GM20431 (cell line): ENCODE data around the gene VDAC1.
"Not testable (repeated sequence)": the region's sequence is repeated elsewhere in the genome, so short reads cannot be mapped to it uniquely, and the experiment has no call there.

Experiments used
- in situ Hi-C: fragments of 300-500 bp; cut with MseI, MboI; formaldehyde crosslinking; loops from one replicate; pipeline ENCODE4 v1.15.0; 2020; ENCODE audit warnings: low sequenced_read_pairs; ENCODE audit not compliant: unreplicated experiment

The VDAC1 gene, protein sequence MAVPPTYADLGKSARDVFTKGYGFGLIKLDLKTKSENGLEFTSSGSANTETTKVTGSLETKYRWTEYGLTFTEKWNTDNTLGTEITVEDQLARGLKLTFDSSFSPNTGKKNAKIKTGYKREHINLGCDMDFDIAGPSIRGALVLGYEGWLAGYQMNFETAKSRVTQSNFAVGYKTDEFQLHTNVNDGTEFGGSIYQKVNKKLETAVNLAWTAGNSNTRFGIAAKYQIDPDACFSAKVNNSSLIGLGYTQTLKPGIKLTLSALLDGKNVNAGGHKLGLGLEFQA

DNA sequence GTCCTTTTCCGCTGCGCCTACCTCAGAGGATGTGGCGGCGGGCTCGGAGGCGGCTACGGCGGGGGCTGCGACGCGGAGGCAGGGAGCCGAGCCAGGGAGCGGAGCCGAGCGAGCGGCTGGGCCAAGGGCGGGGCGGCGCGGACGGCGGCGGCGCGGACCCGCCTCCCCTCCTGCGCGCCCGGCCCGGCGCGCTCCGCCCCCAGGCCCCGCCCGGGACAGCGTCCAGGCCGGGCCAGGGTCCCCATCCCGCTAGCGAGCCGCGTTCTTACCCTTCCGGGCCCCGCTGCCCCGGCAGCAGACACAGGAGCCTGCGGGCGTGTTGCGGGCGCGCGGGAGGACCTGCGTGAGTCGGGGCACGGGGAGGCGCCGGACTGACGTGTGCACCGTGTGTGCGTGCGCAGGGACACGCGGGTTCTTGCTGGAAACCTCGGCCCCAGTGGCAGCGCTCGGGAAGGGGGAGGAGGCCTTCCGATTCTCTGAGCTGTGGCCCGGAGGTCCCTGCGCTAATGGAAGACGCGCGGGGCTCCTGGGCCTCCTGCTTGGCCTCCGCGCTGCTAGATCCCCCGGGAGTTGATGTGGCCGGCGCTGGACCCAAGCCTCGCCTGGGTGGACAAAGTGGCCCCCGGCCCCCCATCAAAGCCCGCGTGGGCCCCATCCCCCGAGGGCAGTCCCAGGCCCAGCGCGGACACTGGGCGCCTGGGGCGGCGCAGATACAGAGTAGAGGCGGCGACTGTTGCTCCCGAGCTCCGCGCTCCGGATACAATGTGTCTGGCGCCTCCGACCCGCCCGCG is at the start of gene VDAC1:
TSS of gene VDAC1 (minus strand) at position 350 of the 791 bp plus-strand sequence. CDS start 11,963 bp downstream, outside the sequence.
- in situ Hi-C loops: no loop called here

DNA sequence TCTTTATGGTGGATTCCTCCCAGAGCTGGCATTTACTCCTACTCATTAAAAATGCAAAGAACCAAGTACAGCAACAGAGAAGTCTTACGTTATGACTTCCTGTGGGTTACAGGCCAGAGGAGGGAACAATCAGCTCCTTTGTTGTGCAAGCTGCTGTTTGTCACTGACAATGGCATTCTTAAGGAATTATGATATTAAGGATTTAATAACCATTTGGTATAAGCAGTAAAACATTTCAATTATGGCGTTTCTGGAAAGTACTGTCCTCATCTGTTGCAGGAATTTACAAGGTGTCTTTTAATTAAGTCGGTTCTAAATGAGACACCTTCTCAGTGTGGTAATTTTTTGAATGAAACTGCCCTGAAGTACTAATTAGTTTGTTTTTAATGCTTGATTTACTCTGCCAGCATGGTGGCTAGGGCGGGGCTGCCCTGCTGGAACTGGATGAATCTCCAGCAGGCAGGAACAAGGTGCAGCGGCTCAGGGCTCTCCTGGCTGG is 49.1 kb upstream of the VDAC1 start:
- in situ Hi-C loops: no loop called here

DNA sequence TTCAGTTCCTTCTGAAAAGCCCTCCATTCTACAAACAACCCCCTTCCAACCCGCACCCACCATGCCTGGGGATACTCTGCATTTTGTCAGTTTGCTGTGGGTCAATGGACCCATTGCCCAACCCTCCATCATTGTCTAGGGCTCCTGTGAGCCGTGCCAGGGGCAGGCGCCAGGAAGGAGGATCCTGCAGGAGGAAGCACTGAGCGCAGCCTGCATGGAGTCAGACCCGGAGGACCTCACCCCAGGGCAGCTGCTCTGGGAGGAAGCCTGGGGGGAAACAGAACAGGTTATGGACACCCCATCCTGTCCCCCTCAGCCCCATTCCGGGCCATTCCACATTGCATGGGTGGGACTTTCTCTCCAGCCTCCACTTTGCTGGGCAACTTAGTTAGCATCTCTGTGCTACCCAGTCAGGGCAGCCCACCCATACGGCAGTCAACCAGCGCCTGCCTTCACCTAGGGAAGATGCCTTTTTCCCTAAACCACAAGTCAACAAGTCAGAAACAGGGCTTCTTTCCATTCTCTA is 48.6 kb upstream of the VDAC1 start:
- in situ Hi-C loops: no loop called here

DNA sequence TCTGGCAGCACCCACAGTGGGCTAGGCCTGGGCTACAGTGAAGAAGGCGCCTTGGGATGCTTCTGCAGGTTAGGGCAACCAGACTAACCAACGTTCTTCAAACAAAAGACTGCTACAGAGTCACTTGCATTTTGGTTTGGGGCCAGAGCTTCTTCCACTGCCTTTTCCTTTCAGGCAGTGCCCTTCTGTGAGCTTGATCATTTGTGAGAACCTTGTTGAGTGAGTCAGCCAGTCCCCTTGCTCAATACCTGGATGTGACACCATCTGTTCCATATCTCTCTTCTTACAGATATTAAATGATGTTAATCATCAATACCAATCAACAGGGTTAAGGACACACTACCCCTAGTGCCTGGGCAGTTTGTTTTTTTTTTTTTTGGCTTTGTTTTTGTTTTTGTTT is 46.5 kb upstream of the VDAC1 start:
- in situ Hi-C loops: no loop called here

DNA sequence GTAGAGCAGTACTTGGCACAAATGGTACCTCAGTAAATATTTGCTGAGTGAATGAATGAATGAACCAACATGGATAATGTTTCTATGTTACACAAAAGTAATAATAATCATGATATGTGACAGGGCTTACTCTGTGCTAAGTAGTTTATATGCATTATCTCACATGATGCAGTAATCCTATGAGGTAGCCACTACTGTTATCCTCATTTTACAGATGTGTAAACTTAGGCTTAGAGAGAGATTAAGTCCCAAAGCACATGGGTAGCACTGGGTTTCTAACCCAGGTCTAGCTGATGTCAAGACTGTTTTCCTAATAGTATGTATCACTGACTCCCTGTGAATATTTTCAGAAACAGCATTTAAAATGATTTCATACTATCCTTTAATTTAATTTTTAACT is 44.1 kb upstream of the VDAC1 start:
- in situ Hi-C loops: loop anchor here (10.0 kb wide), 1 partner anchor 96 kb away; no protein-coding TSS in a partner anchor

DNA sequence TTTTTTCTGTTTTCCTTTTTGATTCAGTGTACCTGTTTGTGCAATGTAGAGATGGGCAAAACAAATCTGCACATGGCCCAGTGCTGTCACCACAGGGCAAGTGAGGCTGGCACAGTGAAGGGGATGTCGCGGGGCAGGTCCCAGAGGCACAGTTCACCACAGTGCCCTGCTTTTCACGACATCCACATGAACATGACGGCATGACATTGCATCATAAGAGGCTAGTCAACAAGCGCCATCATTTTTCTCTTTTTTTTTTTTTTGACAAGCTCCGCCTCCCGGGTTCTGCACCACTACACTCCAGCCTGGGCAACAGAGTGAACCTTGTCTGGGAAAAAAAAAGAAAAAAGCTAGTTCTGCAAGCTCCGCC is 42.9 kb upstream of the VDAC1 start:
- in situ Hi-C loops: loop anchor here (10.0 kb wide), 1 partner anchor 97 kb away; no protein-coding TSS in a partner anchor

DNA sequence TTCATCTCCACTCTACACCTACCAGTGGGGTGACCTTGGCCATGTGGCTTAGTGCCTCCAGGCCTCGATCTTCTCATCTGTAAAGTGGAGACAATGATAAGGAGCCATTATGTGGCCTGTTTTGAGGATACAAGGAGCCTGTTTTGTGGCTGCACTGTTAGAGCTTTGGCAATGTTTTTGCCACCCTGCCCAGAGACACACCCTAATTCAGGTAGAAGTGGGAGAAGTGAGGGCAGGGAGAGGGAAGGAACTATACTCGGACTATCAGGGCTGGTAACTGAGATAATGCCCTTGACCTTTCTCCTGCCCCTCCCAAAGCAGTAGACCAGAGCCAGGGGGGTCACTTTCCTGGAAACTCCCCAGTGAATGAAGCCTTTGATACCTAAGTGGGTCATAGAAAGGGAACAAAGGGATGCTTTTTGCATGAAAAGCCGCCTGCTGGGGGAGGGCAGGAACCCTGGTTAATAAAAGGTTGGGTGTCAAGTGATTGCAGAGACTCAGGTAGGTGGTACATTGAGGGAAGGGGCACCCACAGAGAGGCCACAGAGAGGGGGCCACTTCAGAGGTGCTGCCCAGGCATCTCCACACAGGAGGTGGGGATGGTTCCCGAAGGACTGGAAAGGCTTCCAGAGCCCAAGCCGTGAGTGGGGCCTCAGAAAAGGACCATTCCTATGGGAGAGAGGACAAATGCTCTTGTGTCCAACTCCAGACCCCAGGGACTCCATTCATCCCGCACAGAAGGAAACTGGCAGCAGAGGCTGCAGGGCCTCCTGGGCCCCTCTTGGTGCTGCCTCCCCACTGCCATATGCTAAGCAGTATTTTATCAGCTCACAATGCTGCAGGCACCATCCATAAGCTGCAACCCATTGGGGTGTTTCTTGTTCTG is 42.3 kb upstream of the VDAC1 start:
- in situ Hi-C loops: loop anchor here (10.0 kb wide), 1 partner anchor 98 kb away; no protein-coding TSS in a partner anchor

DNA sequence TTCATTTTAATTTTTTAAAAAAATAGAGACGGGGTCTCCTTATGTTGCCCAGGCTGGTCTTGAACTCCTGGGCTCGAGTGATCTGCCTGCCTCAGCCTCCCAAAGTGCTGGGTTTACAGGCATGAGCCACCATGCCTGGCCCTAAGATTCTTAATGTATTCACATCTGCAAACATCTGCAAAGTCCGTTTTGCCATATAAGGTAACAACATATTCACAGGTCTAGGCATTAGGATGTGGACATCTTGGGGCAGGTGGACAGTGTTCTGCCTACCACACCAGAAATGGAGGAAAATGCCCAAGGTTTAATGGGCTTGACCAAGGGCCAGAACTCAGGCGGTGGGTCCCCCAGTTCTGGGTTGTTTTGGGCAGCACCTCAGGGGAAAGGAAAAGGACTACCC is 41.6 kb upstream of the VDAC1 start:
- in situ Hi-C loops: loop anchor here (10.0 kb wide), 1 partner anchor 98 kb away; no protein-coding TSS in a partner anchor

DNA sequence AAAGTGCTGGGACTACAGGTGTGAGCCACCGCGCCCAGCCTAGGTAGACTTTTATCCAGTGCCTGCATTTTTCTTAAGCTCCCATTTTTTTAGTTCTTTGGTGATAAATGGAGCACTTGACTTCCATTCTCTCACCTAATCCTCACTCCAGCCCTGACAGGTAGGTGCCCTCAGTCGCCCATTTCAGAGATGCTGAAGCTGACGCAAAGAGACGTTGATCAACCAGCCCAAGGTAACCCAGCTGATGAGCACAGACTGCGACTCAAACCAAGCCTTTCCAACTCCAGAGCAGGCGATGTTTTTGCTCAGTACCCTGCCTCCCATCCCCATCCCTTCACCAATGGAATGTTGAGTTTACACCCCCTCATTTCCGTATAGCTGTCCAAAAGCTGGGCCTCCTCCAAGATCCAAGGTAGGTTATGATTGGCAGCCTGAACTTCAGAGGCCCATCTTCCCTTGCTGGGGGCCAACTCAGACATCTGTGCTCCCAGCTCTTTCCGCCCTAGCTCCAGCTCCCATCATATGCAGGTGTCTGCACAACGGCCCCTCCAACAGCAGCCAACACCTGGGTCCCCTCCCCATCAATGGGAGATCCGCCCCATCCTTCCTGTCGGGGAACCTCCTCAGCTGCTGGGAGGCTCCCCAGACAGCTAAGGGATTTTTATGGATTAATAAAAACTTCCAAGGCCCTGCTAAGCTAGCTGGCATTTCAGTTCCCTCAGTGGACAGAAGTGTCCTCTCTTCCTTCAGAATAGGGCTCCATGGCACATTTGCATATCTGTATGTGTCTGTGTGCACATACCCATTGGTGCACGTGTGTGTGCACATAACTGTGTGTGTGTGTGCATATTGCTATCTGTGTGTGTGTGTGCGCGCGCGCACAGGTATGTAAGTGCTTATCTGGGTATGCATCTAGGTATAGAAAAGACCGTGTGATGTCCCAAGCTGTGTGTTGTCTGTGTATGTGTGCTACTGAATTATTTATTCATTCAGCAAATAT is 39.3 kb upstream of the VDAC1 start:
- in situ Hi-C loops: loop anchor here (10.0 kb wide), 1 partner anchor 101 kb away; no protein-coding TSS in a partner anchor

DNA sequence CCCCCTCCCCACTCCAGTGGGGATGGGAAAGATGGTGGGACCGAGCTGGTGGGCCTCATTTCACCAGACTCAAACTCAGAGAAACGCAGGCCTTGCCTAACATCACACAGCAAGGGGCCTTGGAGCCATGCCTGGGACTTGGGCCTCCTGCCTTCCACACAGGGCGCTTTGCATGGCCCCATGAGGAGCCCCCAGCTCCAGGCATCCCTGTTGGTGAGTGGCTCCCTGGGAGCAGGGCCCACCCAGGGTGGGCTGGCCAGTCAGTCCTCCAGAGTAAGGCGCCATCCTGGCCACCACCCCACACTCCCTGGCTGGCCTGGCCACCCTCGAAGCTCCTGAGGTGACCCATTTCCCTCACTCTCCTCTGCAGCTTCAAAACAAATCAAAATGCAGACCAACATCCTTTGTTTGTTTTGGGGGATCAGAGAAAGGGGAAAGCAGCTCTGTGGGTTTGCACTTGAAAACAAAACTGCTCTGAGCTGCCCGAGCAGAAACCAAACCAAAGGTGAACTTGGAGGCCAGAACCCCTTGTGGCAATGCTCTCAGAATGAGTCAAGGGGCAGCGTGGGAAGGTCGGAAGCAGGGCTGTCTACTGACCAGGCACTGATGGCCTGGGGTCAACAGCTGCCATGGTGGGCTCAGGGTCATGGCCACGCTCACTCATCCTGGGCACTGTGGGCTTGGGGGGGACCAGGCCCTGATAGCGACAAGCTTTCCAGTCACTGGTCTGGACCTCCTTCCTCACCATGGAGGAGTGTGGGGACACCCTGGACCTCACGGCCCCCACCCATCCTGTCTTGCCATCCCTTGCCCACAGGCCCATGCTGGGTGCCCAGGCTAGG is 37.0 kb upstream of the VDAC1 start:
- in situ Hi-C loops: loop anchor here (10.0 kb wide), 1 partner anchor 103 kb away; no protein-coding TSS in a partner anchor

DNA sequence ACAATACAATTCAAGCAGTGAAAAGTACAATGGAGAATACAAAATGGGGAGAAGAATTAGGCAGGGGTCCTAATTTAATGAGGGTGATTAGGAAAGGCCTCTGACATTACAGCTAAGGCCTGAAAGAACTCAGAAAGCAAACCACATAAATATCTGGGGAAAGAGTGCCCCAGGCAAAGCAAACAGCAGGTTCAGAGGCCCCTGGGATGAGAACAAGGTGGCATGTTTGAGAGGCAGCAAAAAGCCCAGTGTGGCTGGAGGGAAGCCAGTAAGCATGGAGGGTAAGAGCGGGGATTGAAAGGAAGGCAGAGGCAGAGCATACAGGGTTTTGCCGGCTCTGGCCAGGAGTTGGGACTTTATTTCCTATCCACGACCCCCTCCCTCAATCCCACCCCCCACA is 33.4 kb upstream of the VDAC1 start:
- in situ Hi-C loops: no loop called here

DNA sequence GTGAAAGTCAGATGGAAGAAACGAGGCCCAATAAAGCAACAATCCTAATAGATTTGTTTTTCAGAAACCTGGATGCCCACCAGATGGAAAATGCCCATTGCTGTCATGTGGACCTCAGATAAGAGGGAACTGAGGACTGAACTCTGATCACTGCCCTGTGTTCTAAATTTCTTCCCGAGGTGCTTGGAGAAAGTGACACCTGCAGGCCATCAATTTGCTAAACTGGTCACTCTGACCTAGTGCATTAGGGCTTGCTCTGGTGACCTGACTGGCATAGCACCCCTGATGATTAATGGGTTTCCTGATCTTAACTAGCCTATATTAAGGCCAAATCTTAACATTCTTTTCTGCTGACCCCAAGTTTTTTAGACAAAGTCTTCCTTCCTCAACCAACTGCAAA is 32.4 kb upstream of the VDAC1 start:
- in situ Hi-C loops: no loop called here

DNA sequence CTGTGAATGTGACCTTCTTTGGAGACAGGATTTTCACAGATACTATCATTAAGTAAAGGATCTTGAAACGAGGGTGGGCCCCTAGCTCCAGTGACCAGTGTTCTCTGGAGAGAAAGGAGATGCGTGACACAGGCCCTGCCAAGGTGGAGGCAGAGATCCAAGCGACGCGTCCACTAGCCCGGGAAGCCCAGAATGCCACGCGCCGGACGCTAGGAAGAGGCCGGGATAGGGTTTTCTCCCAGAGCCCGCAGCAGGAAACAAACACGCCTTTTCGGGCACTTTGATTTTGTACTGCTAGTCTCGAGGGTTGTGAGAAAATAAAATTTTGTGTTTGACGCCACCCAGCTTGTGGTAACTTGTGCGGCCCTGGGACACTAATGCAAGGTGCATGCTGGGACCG is 29.6 kb upstream of the VDAC1 start:
- in situ Hi-C loops: no loop called here

DNA sequence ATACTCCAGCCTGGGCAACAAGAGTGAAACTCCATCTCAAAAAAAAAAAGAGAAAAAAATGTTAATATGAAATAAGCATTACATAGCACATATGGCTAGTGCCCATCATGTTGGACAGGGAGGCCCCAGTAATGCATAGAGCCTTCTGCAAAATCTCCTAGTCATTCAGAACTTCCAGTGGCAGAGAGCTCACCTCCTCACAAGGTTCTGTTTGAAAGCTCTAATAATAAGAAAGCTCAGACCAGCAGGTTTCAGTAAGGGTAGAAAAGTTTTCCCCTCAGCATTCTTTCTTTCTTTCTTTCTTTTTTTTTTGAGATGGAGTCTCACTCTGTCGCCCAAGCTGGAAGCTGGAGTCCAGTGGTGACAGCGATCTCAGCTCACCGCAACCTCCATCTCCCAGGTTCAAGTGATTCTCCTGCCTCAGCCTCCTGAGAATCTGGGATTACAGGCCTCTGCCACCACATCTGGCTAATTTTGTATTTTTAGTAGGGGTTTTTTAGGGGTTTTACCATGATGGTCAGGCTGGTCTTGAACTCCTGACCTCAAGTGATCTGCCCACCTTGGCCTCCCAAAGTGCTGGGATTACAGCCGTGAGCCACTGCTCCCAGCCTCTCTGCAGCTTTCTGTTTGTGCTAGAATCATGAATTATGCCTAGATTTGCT is 25.7 kb upstream of the VDAC1 start:
- in situ Hi-C loops: not testable (repeated sequence)

DNA sequence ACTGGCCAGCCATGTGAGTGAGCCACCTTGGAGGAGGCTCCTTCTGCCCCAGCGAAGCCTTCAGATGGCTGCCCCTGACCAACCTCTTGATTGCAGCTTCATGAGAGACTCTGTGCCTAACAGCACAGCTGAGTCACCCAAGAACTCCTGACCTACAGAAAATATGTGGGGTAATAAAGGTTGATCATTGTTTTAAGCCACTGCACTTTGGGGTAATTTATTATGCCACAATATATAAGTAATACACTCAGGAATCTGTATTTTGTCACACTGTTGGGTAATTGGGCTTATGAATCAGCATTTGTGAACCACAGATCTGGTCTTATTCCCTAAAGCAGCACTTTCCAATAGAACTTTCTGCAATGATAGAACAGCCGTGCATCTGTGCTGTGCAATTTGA is 24.4 kb upstream of the VDAC1 start:
- in situ Hi-C loops: no loop called here

DNA sequence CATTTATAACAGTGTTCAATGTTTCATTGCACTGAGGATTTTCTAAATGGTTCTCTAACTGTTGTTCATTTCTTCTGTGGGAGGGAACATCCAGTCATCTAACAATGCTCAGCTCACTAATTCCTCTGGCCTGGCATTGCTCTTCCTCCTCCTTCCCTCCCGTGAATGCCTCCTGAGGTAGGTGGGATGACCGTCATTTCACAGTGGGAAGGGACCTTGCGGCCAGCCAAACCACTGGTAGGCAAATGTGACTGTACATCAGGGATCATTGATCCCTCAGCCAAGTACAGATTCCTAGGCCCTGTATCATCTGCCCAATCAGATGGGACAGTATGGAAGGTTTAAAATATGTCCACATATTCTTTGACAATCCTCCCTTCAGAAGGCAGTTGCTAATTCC is 23.7 kb upstream of the VDAC1 start:
- in situ Hi-C loops: no loop called here

DNA sequence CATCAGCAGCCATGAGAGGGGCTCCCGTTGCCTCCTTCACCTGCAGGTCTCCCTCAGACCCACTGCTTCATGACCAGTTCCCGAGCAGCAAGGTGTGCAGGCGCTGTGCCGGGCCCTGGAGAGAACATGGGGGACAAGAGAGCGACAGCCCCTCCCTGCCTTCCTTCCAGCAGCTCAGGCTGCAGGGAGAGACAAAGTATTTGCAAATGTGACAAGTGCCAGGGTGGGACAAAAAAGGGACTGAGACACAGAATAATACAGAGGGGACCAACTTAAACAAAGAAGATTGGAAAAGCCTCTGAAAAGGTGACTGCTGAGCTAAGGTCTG is 22.5 kb upstream of the VDAC1 start:
- in situ Hi-C loops: no loop called here
